Parathyroid adenoma (tissue), 2 donors: Measurements from ENCODE around the gene ABCC9.

Experiments
- H2AFZ ChIP-seq: fragments of 300-600 bp; sonication (generic); one replicate; pipeline ENCODE4 v1.7.0; 2017; ENCODE audit warnings: antibody characterized with exemption, mild to moderate bottlenecking
- H3K27ac ChIP-seq: fragments of 300-600 bp; sonication (generic); one replicate; pipeline ENCODE4 v1.7.0; 2017
- H3K27me3 ChIP-seq: fragments of 300-600 bp; sonication (generic); one replicate; pipeline ENCODE4 v1.7.0; 2017; ENCODE audit warnings: low read length; ENCODE audit not compliant: control insufficient read depth, insufficient read depth
- H3K36me3 ChIP-seq: fragments of 300-600 bp; sonication (generic); one replicate; pipeline ENCODE4 v1.7.0; 2017; ENCODE audit warnings: low read length; ENCODE audit not compliant: control insufficient read depth, insufficient read depth
- H3K4me1 ChIP-seq: fragments of 300-600 bp; sonication (generic); one replicate; pipeline ENCODE4 v1.7.0; 2017; ENCODE audit warnings: control low read depth
- H3K4me2 ChIP-seq: fragments of 300-600 bp; sonication (generic); one replicate; pipeline ENCODE4 v1.7.0; 2017; ENCODE audit warnings: low read length
- H3K4me3 ChIP-seq: fragments of 300-600 bp; sonication (generic); one replicate; pipeline ENCODE4 v1.7.0; 2017; ENCODE audit warnings: low read depth, low read length
- H3K79me2 ChIP-seq: fragments of 300-600 bp; sonication (generic); one replicate; pipeline ENCODE4 v1.7.0; 2017; ENCODE audit warnings: control low read depth
- H3K9ac ChIP-seq: fragments of 300-600 bp; sonication (generic); one replicate; pipeline ENCODE4 v1.7.0; 2017; ENCODE audit warnings: mild to moderate bottlenecking
- H3K9me3 ChIP-seq: fragments of 300-600 bp; sonication (generic); one replicate; pipeline ENCODE4 v1.7.0; 2017; ENCODE audit warnings: low read length; ENCODE audit not compliant: control insufficient read depth
- CTCF ChIP-seq: fragments of 300-600 bp; sonication (generic); IDR thresholded peaks from one replicate; pipeline ENCODE4 v1.7.0; 2017; ENCODE audit warnings: antibody characterized with exemption, mild to moderate bottlenecking
- donor health status: primary hyperparathyroidism.

The ABCC9 gene

GRCh38 chr12:21819678-21820077 lies 121.5 kb downstream of the ABCC9 start:
- H3K79me2 ChIP-seq: no peaks in the 10 kb centered on the region
- no peaks in the 10 kb centered on the region for H3K27me3 ChIP-seq
- no peak overlapping the region for H3K9ac ChIP-seq
- H2AFZ ChIP-seq: no peak overlapping the region
- H3K4me2 ChIP-seq: no peak overlapping the region
- H3K4me3 ChIP-seq: no peak overlapping the region
- TF ChIP-seq CTCF: no peak
- H3K36me3 ChIP-seq: no peaks in the 10 kb centered on the region
- no peaks in the 10 kb centered on the region for H3K9me3 ChIP-seq
- no peaks in the 10 kb centered on the region for H3K4me1 ChIP-seq
- no peak overlapping the region for H3K27ac ChIP-seq

- Histone ChIP-seq H3K27ac (no peak overlapping the region), H3K9me3 (no peaks in the 10 kb centered on the region)
These were observed 122.0 kb downstream of the ABCC9 start for GRCh38 chr12:21819236-21819635.

GRCh38 chr12:21818627-21819026 lies 122.6 kb downstream of the ABCC9 start:
- no peak for TF ChIP-seq CTCF
- no peaks in the 10 kb centered on the region for H3K36me3 ChIP-seq
- no peak overlapping the region for H2AFZ ChIP-seq
- H3K27ac ChIP-seq: no peak overlapping the region
- H3K9ac ChIP-seq: no peak overlapping the region
- H3K4me1 ChIP-seq: no peaks in the 10 kb centered on the region
- no peaks in the 10 kb centered on the region for H3K9me3 ChIP-seq
- H3K79me2 ChIP-seq: no peaks in the 10 kb centered on the region
- H3K27me3 ChIP-seq: no peaks in the 10 kb centered on the region
- no peak overlapping the region for H3K4me2 ChIP-seq
- H3K4me3 ChIP-seq: no peak overlapping the region

More at GRCh38 chr12:21819236-21819635, 122.0 kb downstream of the ABCC9 start:
- Histone ChIP-seq H3K27me3 (no peaks in the 10 kb centered on the region), H3K4me2 (no peak overlapping the region), H3K36me3 (no peaks in the 10 kb centered on the region), H3K4me1 (no peaks in the 10 kb centered on the region), H3K4me3 (no peak overlapping the region), H3K9ac (no peak overlapping the region), H3K79me2 (no peaks in the 10 kb centered on the region), H2AFZ (no peak overlapping the region)
- TF ChIP-seq CTCF: no peak

- Histone ChIP-seq H3K79me2 (no peaks in the 10 kb centered on the region), H3K4me2 (no peak overlapping the region), H3K36me3 (no peaks in the 10 kb centered on the region), H3K4me3 (no peak overlapping the region), H3K9me3 (no peaks in the 10 kb centered on the region), H3K27me3 (no peaks in the 10 kb centered on the region), H2AFZ (no peak overlapping the region), H3K9ac (no peak overlapping the region), H3K27ac (no peak overlapping the region), H3K4me1 (no peaks in the 10 kb centered on the region)
- TF ChIP-seq CTCF: no peak
These were observed 125.7 kb downstream of the ABCC9 start for GRCh38 chr12:21815306-21816062.

GRCh38 chr12:21814814-21815213 lies 126.4 kb downstream of the ABCC9 start:
- H3K9me3 ChIP-seq: no peaks in the 10 kb centered on the region
- H2AFZ ChIP-seq: no peak overlapping the region
- H3K27me3 ChIP-seq: no peaks in the 10 kb centered on the region
- H3K4me2 ChIP-seq: no peak overlapping the region
- no peaks in the 10 kb centered on the region for H3K4me1 ChIP-seq
- H3K27ac ChIP-seq: no peak overlapping the region
- no peaks in the 10 kb centered on the region for H3K36me3 ChIP-seq
- H3K4me3 ChIP-seq: no peak overlapping the region
- H3K9ac ChIP-seq: no peak overlapping the region
- no peaks in the 10 kb centered on the region for H3K79me2 ChIP-seq
- no peak for TF ChIP-seq CTCF
